Pancreas (tissue), 10 donors: ENCODE results near the gene TDRD7. TPM values are rescaled to one million over a fixed set of nuclear protein-coding genes. Genes with fewer than 3 reads are reported as not detected.
A peak's percentile ranks its signal among the peaks of the same experiment; 100 is the strongest.

Experiments
- ATAC-seq, 4 donors: fragments of 200-7000 bp; cut with Tn5 transposase; one replicate each; pipeline versions ENCODE4 v1.8.0 to v1.9.1; 2020; ENCODE audit warnings: mild to moderate bottlenecking in 4 of 4, moderate library complexity in 4 of 4
- DNase-seq, 6 donors: peaks; one replicate each; pipeline ENCODE4 v3.0.0-alpha.2; 2020
- FAIRE-seq: peaks from 2 replicates; lab custom pipeline; 2012; peaks lifted over from hg19 to GRCh38; lab: Jason Lieb, UNC
- H3K27ac ChIP-seq, 4 donors: fragments of 200-600 bp; sonication (generic); 1 replicate in 3 of 4; 2 replicates in 1 of 4; pipeline versions ENCODE4 v1.5.0 to v1.8.0; 2020
- H3K27me3 ChIP-seq, 4 donors: fragments of 200-600 bp; one replicate each; pipeline ENCODE4 v1.8.0; 2021
- H3K36me3 ChIP-seq, 3 donors: fragments of 200-600 bp; sonication (generic) in 1 of 3; one replicate each; pipeline versions ENCODE4 v1.5.0 to v1.8.0; 2020 to 2021
- H3K4me1 ChIP-seq, 3 donors: fragments of 200-600 bp; one replicate each; pipeline ENCODE4 v1.8.0; 2021
- H3K4me3 ChIP-seq, 4 donors: fragments of 200-600 bp; sonication (generic) in 2 of 4; one replicate each; pipeline versions ENCODE4 v1.5.0 to v1.8.0; 2020 to 2021
- H3K9me3 ChIP-seq, 4 donors: fragments of 200-600 bp; one replicate each; pipeline ENCODE4 v1.8.0; 2021
- WGBS, 2 donors: extraction: QIAGEN DNeasy Blood & Tissue Kit; methylation state at CpG; one replicate each; pipeline ENCODE4 v1.1.7; 2013; 5-methylcytosine and 5-hydroxymethylcytosine counted together
- intact Hi-C, 3 donors: fragments of 100-400 bp; cut with DNase I; formaldehyde crosslinking; loops; one replicate each; pipeline versions ENCODE4 v1.11.1 to v1.14.2; 2022
- polyA plus RNA-seq, 2 donors: library from polyadenylated mRNA; stranded (reverse); fragments of 200-250 nt; gene quantifications; one replicate each; pipeline ENCODE4 v1.2.3, GENCODE V29; 2013
- total RNA-seq, 6 donors: library from RNA; stranded (reverse); fragmentation: NEBNext Ultra II Directional in 4 of 6; extraction: Animal tissue kit (Norgen Biotek cat#: 25700) in 4 of 6; gene quantifications; one replicate each; pipeline versions ENCODE4 v1.2.1 to v1.2.4, GENCODE V29; 2021 to 2023
- TF ChIP-seq, protein P1 (sequence below), 4 donors: fragments of 200-600 bp; sonication (generic) in 3 of 4; IDR thresholded peaks; one replicate each; pipeline versions ENCODE4 v1.5.0 to v1.8.0; 2021; ENCODE audit warnings: antibody characterized with exemption in 4 of 4
- donor health status: healthy with polysubstance abuse.
- donor health status: DM: no; HTN: no; CAD: no; lungs with moderate emphysema.
- donor health status: DM: no; HTN: no; CAD: no.
- donor health status: control.
- donor health status: control.
- donor health status: Bipolar disorder and iron deficiency.
- donor health status: DM: yes; HTN: yes; CAD: no.
- donor health status: DM: no; HTN: no; CAD: no.
- donor health status: DM: no; HTN: no; CAD: no.
- donor health status: DM: yes; HTN: yes; CAD: no.

TDRD7 gene
- total and polyA plus RNA-seq, 8 donors, result 3.4 to 9.5 (median 4.7) TPM

DNA sequence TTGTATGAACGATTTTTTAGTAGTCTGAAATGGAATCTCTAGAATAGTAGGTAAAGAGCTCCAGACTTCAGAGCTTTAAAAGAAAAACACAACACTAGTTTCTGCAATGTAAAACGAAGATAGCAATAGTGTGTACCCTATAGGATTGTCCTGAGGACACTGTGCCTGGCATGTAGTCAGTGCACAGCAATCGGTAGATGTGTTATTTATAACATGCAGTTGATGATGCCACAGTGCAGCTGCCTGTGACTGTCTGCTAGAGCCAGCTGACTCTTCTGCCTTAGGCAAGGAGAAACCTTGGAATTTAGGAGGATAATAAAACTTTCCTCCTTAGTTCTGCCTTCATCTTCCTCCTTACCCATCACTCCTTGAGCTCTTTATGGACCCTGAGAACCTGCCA lies 61.8 kb downstream of the TDRD7 start:
- no peak for FAIRE-seq

DNA sequence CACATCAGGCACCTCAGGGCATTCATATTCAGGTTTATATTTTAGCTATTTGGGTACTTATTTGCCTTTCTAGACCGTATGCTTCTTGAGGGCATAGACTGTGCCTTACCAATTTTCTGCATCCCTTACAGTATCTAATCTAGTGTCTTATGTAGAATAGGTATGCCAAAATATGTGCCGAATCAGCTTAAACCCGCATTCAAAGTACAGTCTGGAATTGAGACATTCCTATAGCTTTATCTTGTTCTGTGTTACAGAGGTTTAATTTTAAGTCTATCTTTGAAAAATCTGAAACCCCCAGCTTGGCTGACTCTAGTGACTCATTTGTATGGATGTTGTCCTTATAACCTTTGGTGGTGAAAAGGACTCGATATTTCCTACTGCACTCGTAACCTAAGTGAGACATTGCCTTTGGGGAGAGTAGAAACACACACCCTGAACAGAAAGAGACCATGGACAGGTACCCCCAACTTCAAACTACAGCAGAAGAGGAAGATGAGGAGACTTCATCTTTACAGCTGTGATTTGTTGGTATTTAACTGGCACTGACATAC lies 62.6 kb downstream of the TDRD7 start:
- ATAC-seq (no peak), DNase-seq (no peak), FAIRE-seq (no peak)
- no peak overlapping the region for H3K27ac ChIP-seq
- peaks cover 0 to 12% (median 0%) of the 10 kb centered on the region in 3 donors for H3K36me3 ChIP-seq
- no peak overlapping the region for H3K4me3 ChIP-seq
- H3K4me1 ChIP-seq, result no peaks in the 10 kb centered on the region
- H3K9me3 ChIP-seq, result no peaks in the 10 kb centered on the region
- H3K27me3 ChIP-seq, result no peaks in the 10 kb centered on the region
- intact Hi-C loops, result no loop called here
- TF ChIP-seq, protein P1, sequence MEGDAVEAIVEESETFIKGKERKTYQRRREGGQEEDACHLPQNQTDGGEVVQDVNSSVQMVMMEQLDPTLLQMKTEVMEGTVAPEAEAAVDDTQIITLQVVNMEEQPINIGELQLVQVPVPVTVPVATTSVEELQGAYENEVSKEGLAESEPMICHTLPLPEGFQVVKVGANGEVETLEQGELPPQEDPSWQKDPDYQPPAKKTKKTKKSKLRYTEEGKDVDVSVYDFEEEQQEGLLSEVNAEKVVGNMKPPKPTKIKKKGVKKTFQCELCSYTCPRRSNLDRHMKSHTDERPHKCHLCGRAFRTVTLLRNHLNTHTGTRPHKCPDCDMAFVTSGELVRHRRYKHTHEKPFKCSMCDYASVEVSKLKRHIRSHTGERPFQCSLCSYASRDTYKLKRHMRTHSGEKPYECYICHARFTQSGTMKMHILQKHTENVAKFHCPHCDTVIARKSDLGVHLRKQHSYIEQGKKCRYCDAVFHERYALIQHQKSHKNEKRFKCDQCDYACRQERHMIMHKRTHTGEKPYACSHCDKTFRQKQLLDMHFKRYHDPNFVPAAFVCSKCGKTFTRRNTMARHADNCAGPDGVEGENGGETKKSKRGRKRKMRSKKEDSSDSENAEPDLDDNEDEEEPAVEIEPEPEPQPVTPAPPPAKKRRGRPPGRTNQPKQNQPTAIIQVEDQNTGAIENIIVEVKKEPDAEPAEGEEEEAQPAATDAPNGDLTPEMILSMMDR (IDR thresholded peaks at IDR 0.05), result no peak
- WGBS, 2 donors, result 86 to 92% methylated on average over 5 of the region's 5 CpGs

More for the DNA sequence above, 61.8 kb downstream of the TDRD7 start:
- H3K4me3 ChIP-seq, result no peak overlapping the region
- no peak for ATAC-seq
- TF ChIP-seq, protein P1 (IDR thresholded peaks at IDR 0.05), result no peak
- peaks cover 0 to 4% (median 0%) of the 10 kb centered on the region in 3 donors for H3K4me1 ChIP-seq
- no peak overlapping the region for H3K27ac ChIP-seq
- H3K27me3 ChIP-seq, result no peaks in the 10 kb centered on the region
- no peaks in the 10 kb centered on the region for H3K9me3 ChIP-seq
- DNase-seq, result no peak
- peaks cover 0 to 12% (median 0%) of the 10 kb centered on the region in 3 donors for H3K36me3 ChIP-seq
- intact Hi-C loops, result no loop called here
- 66 to 70% methylated on average over 3 of the region's 3 CpGs for WGBS, 2 donors

DNA sequence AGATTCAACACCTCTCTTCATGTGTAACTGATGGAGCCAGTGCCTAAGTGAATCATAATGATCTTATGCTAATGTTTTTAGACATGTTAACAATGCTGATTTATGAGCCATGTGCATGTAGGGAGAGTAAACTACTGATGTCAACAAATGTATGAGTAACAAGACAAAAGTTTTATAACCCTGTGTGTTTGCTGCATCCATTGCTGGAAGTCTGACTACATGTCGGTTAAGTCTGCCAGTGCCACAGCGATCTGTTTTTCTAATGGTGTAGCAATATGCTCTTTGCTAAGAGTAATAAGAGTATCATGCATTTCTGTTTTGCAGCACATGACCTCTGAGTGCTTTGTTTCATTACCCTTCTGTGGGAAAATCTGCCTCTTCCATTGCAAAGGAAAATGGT lies 63.2 kb downstream of the TDRD7 start:
- no peak for FAIRE-seq
- WGBS, 2 donors, result 88 to 98% methylated on average over 2 of the region's 2 CpGs

DNA sequence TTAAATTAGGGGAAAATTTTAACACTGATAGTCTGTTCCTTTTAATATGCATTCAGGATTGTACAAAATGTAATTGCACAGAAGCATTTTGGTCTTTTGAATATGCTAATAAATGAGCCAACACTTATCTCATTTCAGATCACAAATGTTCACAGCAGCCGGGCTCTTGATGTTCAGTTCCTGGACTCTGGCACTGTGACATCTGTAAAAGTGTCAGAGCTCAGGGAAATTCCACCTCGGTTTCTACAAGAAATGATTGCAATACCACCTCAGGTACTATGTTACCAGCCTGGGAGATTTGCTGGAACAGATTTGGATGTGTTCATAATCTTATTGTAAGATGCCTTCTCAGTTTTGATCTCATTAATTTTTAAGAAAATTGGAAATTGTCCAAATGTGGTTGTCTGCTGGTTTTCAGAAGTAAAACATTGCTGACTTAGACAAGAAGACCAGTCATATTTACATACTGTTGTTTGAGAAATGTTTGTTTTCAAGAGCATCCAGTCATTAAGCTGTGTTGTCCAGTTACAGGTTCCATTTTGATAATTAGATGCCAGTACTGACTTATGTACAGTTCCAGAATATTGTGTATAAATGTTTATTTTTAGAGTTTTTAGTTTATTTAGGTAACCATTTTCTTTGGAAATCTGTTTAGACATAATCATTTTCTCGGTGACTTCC lies 66.5 kb downstream of the TDRD7 start:
- DNase-seq (no peak), ATAC-seq (peak in 3 of 4 donors; percentile 42 to 60 (median 48)), FAIRE-seq (no peak)
- H3K36me3 ChIP-seq, result peaks cover 0 to 25% (median 3%) of the 10 kb centered on the region in 3 donors
- TF ChIP-seq, protein P1 (IDR thresholded peaks at IDR 0.05), result no peak
- intact Hi-C loops, result no loop called here
- WGBS, 2 donors, result 40% methylated on average over 3 of the region's 3 CpGs
- H3K9me3 ChIP-seq, result no peaks in the 10 kb centered on the region
- H3K4me1 ChIP-seq, result no peaks in the 10 kb centered on the region
- H3K4me3 ChIP-seq, result no peak overlapping the region
- no peaks in the 10 kb centered on the region for H3K27me3 ChIP-seq
- no peak overlapping the region for H3K27ac ChIP-seq

More for the DNA sequence above, 63.2 kb downstream of the TDRD7 start:
- TF ChIP-seq, protein P1 (IDR thresholded peaks at IDR 0.05), result no peak
- H3K27ac ChIP-seq, result no peak overlapping the region
- intact Hi-C loops, result no loop called here
- peaks cover 0 to 12% (median 0%) of the 10 kb centered on the region in 3 donors for H3K36me3 ChIP-seq
- H3K9me3 ChIP-seq, result no peaks in the 10 kb centered on the region
- DNase-seq, result no peak
- ATAC-seq, result no peak
- no peak overlapping the region for H3K4me3 ChIP-seq
- H3K4me1 ChIP-seq, result no peaks in the 10 kb centered on the region
- no peaks in the 10 kb centered on the region for H3K27me3 ChIP-seq
